GM19468 (cell line): ENCODE data around the gene TSPAN9.

ENCODE experiments used
- ATAC-seq: cut with Tn5 transposase; IDR thresholded peaks from one replicate; pipeline ENCODE4 v1.9.1; 2021; ENCODE audit warnings: mild to moderate bottlenecking, moderate library complexity, moderate number of reproducible peaks; ENCODE audit not compliant: unreplicated experiment; ENCODE audit errors: extremely low read depth

TSPAN9 gene

DNA sequence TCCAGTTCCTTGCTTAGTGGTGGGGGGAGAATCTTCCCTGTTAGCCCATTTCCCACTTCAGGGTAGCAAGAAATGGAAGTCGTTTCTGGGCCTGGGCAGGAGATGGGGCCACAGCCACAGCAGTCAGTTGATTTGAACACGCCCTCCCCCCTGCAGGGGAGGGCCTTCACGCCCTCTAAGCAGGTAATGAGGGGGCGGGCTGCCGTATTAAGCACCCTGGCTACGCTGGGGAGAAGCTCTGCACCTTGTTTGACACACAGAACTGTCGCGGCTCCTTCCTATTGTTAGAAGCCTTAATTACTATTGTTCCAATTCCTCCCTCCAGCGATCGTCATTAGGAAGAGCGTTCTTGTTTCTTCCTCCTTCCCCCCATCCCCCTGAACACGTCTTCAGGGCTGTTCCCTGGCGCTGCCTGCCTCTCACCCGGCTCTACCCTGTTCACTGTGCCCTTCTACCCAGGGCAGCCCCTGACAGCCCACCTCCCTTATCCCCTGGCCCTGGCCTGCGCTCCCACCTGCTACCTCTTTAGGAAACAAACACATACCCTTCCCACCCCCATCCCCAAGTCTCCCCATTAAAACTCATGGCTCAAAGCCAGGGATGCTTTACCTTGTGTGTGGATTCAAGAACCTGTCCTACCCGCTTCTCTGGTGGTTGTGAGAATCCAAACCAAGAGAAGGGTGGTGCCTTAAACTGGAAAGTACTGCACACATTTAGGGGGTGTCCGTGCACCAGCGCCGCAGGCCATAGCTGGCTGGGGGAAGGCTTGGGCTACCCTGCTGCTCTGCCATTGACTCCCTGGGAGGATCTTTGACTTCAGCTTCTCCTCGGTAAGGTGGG lies 137.6 kb downstream of the TSPAN9 start:
- no peak for ATAC-seq

- no peak for ATAC-seq
These were observed 138.3 kb downstream of the TSPAN9 start for GRCh38 chr12:3215410-3215975.

DNA sequence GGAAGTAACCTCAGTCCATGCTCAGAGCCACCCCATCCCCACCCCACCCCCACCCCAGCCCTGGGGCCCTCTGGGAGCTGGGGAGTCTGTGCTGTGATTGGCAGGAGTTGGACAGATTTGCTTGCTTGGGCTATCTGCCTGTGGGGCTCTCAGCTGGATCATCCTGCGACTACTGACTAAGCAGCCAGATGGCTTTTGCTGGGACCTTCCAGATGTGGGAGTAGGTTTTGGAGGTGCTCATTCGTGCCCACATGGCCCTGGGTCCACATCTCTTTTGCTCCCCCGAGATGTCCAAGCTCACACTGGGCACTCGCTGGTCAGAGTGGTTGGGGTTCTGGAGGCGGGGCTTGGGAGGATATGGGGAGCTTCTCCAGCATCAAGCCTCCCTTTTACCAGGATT lies 138.9 kb downstream of the TSPAN9 start:
- no peak for ATAC-seq

- ATAC-seq, result no peak
These were observed 139.8 kb downstream of the TSPAN9 start for GRCh38 chr12:3216726-3217682.

DNA sequence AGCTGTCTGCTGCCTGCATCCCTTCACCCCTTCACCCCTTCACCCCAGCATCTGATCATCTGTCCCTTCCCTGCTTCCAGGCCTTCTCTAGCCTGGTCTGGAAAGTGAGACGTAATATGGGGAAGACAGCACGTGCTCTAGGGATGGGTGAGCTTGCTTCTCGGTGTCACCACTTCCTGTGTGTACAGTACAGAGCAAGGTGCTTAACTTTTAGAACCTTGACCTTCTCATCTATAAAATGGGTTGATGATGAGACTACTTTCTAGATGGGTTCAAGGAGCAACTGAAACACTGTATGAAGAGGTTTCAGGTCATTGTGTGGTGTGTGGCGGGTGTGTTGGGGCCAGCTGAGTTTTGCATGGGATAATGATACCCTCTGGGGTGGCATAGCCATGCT lies 140.5 kb downstream of the TSPAN9 start:
- ATAC-seq, result no peak

- no peak for ATAC-seq
These were observed 141.3 kb downstream of the TSPAN9 start for GRCh38 chr12:3218228-3219171.

GRCh38 chr12:3219233-3219632 lies 142.1 kb downstream of the TSPAN9 start:
- no peak for ATAC-seq

DNA sequence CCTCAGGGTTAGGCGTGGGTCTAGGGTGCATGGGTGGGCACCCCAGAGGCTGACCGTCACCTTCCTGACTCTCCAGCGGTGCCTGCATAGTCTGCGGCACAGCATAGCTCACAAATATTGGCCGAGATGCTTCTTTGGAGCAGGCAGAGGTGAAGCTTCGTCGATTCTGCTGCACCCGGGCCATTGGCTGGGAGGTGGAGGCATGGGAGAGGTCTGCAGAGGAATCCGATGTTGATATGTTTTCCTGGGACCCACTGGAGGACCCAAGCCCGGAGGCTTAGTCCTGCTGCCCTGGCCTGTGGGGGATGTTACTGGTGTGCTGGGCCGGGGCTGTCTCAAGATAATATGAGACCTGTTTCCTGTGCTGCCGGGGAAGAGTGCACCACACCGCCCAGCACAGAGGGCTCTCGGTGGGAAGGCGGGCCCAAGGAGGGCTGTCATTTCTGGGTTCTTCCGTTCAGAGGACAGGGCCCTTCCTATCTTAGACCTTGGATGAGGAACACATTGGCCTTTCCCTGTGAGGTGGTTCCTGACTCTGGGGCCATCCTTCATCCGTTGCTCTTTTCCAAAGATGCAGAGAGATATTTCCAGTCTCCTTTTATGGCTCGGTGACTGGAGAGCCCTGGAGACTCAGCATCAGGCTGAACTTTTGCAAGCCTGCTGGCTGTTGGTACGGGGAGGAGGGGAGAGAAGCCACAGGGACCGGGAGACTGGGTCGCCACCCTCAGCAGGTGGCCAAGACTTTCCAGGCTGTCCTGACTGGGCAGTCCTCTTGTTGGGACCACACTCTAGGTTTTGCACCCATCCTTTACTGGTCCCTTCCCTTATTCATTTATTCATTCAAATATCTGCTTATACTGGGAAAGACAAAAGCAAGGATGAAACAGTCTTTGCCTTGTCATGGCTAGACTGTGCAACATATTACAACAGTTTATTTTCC lies 143.5 kb downstream of the TSPAN9 start:
- ATAC-seq, result no peak

DNA sequence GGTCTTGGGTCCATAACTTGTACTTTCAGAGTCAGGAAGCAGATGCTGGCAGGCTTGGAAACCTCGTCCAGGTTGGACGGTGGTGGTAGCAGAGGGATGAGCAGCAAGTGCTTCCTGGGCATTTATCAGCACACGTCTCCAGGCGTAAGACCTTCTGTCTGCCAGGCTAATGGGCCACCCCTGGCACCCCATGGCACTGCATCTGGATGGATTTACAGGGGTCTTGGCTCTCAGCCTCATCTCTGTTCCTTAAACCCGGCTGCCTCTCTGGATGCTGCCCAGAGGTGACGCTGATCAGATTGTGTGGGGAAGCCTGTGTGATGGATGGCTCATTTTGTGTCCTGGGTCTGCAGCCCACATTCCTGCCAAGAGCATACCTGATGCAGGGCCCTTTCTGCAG lies 145.1 kb downstream of the TSPAN9 start:
- no peak for ATAC-seq

DNA sequence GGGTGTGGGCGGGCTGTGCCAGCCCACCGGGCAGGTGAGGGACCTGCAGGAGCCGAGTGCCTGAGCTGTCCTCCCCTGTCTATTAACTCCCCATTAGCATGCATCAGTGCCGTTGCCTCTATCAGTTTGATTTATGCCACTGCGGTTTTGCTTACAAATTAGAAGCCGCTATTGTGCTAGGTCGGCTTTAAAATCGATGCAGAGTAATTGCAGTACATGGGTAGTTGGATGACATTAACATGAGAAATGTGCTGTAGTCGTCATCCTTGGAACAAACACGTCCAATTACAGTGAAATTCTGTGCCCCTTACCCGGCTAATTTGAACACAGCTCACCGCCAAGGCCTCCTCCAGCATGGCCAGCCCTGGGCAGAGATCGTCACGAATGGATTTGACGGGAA lies 145.8 kb downstream of the TSPAN9 start:
- ATAC-seq, result no peak

GRCh38 chr12:3223601-3224529 lies 146.7 kb downstream of the TSPAN9 start:
- no peak for ATAC-seq

- ATAC-seq, result no peak
These were observed 147.3 kb downstream of the TSPAN9 start for GRCh38 chr12:3224530-3224903.

DNA sequence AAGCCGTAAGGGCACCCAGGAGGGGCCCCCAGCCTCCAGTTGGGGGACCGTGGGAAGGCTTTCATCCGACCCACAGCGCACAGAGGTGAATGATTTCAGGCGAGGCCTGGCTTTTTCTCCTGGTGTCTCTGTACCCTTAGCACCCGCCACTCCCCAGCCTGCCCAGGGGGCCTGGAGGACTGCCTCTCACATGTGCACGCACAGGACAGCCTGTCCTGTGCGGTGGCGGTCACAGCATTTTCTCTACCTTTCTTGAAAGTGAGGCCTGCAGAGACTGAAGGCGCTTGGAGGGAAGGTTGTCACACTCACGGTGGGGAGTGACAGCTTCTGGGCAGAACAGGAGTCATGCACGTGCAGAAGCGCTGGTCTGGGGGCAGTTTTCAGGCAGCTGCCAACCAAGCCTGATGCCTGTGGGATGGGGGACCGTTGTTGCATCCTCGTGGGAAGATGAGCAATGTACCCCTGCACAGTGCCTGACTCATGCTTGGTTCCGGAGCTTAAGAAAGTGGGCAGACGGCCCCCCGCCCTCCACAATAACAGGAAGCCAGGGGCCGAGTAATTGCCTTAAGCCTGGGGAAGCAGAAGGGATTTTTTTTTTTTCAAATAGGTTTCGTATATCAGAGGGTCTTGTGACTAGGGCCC lies 148.1 kb downstream of the TSPAN9 start:
- no peak for ATAC-seq

GRCh38 chr12:3225796-3226180 lies 148.6 kb downstream of the TSPAN9 start:
- no peak for ATAC-seq

- no peak for ATAC-seq
These were observed 149.1 kb downstream of the TSPAN9 start for GRCh38 chr12:3226264-3226663.

DNA sequence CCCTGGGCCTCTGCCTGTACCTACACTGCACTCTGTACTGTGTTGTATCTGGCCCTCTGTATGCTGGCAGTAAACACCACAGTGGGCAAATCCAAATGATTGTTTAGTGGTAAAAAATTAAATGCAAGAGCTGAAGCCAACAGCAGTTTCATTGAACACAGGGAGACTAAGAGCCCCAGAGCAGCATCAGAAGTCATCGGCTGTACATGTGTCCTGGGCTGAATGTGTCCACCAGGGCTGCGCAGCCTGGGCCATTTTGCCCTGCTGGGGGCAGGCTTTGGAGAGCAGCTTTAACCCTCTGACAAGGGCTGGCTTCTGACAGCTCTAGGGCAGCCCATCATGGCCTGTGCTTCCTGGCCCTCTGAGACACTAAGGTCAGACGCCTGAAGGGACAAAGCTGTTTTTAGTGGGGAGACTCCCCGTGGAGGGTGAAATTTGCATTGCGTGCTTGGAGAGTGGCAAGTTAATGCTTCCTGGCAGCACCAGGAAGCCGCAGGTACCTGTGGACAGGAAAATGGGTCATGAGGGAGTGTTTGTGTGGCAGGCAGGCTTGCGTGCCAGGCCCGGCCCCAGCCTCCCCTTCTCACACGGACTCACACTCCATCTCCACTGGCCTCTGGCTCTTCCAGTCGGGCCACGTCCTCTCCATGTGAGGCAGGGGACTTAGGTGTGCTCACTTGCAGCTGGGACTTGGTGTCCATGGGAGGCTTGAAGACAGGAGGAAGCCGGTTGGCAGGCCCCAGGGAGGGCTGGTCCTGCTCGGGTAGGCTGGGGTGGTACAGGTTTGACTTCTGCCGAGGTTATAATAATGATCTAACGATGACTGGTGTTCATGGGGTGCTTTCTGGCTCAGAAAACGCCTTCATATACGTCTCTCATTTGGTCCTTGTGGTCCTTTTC lies 150.1 kb downstream of the TSPAN9 start:
- ATAC-seq, result no peak
